GM10266 (cell line): ENCODE measurements around the gene ARHGEF16.

Experiments
- DNase-seq: peaks from one replicate; pipeline ENCODE4 v3.0.0; 2012; ENCODE audit errors: extremely low spot score
- TF ChIP-seq, protein P1 (sequence below): IDR thresholded peaks from 2 replicates; pipeline ENCODE4 v1.5.1; 2012; ENCODE audit warnings: mild to moderate bottlenecking, low read depth; ENCODE audit not compliant: control insufficient read depth, insufficient read depth; ENCODE audit errors: missing control alignments

ARHGEF16 gene

DNA sequence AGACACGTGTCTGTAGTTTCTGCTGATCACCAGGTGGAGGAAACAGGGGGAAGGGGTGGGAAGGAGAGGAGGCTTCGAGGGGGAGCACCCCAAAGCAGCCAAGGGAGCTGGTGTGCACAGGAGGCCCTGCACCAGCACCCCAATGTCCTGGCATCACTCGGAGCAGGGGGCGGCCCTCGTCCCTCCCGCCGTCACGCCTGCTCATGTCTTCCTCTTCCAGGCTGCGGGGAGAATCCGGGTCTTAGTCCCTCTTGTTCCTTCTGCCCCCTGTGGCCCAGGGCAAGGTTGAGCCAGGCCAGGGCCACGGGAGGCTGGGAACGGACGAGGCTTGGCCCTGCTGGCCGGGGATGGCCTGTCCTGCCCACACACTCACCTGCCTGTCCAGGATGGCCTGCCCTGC, 21.4 kb upstream of the ARHGEF16 start:
- no peak for DNase-seq

DNA sequence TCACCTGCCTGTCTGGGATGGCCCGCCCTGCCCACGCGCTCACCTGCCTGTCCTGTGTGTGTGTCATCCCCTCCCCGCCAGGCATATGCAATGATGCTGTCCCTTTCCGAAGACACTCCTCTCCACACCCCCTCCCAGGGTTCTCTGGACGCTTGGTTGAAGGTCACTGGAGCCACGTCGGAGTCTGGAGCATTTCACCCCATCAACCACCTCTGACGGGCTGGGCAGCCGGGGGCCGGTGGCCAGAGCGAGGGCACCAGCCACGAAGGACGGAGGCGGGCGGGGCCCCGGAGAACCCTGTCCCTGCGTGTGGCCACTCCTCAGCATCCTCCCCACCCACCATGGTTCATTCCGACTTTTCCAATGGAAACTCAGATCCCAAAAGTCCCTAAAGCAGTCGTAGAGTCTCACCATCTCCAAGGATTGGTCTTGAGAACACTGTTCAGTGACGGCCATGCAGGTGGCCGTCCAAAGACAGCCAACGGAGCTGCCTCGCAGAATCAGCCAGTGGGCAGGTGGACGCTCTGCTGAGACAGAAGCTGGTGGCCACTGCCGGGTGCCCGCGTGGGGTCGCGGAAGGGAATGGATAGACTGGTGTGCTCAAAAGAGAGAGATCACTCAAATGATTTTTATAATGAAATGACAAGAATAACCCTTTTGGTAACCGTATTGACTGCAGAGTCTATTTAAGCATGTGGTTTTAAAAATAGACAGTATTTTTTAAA, 20.7 kb upstream of the ARHGEF16 start:
- no peak for DNase-seq

More for the DNA sequence above, 21.4 kb upstream of the ARHGEF16 start:
- TF ChIP-seq, protein P1, sequence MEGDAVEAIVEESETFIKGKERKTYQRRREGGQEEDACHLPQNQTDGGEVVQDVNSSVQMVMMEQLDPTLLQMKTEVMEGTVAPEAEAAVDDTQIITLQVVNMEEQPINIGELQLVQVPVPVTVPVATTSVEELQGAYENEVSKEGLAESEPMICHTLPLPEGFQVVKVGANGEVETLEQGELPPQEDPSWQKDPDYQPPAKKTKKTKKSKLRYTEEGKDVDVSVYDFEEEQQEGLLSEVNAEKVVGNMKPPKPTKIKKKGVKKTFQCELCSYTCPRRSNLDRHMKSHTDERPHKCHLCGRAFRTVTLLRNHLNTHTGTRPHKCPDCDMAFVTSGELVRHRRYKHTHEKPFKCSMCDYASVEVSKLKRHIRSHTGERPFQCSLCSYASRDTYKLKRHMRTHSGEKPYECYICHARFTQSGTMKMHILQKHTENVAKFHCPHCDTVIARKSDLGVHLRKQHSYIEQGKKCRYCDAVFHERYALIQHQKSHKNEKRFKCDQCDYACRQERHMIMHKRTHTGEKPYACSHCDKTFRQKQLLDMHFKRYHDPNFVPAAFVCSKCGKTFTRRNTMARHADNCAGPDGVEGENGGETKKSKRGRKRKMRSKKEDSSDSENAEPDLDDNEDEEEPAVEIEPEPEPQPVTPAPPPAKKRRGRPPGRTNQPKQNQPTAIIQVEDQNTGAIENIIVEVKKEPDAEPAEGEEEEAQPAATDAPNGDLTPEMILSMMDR: no peak

DNA sequence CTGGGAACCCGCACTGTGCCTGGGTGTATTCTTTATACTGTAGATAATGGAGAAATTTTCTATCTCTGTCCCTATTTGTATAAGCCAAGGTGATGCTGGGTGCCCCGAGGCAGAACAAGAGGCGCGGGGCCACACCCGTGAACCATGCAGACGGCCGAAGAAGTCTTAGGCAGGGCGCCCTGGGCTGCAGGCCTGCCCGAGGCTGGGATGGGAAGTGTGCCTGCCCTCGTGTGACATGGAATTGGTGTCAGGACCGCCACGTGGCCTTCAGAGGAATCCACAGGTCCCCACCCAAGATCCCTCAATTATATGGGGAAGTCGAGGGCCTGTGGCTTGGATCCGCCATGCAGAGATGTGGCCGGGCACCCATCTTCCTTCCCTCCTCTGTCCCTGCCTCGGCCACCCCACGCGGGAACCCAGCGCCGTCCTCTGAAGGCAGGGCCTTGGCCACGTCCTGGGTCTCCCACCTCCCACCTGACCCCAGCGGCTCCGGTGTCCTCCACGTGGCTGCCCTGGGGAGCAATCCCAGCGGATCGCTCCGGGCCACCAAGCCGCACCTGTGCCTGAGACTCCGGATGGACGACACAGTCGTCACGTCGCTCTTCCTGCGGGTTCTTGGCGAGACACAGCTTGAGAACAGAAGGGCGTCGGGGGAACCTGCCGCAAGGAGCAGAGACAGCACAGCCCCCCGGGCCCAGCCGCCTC, 19.9 kb upstream of the ARHGEF16 start:
- DNase-seq: no peak
- TF ChIP-seq, protein P1: no peak

More for the DNA sequence above, 20.7 kb upstream of the ARHGEF16 start:
- TF ChIP-seq, protein P1: no peak

DNA sequence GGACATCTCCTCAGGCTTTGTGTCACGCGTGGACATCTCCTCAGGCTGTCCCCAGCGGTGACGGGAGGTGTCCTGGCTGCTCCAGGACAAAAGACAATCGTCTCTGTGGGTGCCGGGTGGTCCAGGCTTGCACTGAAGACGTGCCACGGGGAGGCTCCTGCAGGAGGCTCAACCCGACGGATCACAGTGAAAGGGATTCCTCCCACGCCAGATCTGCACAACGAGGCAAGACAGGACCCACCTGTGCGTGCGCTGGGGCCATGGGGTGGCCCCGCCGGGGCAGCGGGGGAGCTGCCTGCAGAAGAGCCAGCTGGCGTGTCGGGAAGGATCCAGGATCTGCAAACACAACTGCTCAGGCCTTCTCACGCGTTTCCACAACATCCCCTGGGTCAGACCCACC, 18.8 kb upstream of the ARHGEF16 start:
- TF ChIP-seq, protein P1: no peak
- no peak for DNase-seq

DNA sequence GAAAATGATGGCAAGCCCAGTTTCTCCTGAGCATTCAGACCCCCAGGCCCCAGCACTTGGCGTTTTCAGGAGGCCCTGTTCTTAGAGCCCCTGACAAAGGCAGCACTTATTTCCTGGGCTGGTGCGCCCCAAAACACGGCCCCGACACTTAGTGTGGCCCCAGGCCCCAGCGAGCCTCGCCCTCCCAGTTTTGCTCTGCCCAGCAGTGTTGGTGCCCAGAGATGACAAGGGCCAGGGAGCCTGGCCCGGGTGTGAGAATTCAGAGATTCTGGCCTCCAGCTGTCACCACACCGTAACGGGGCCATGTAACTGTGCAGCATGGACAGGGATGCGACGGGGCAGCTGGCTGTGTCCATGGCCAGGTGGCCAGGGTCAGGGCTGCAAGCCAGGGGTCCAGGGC, 18.0 kb upstream of the ARHGEF16 start:
- DNase-seq: no peak
- TF ChIP-seq, protein P1: no peak

DNA sequence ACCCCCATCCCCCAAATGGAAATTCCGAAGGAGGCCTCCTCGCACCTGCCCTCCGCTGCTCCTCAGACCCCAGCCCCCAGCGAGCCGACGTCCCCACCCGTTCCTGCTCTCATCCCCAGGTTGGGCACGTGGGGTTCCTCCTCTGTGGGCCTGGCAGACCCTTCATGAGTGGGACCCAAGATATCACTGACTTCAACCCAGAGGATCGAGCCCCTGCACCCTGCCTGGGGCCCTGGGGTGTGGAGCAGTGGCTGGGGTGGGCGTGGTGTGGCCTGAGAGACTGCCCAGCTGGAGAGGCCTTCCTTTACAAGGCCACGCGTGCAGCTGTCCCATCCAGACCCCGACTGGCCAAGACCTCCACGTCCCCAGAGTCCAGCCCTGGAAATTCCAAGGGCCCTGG, 17.6 kb upstream of the ARHGEF16 start:
- no peak for DNase-seq
- TF ChIP-seq, protein P1: no peak

DNA sequence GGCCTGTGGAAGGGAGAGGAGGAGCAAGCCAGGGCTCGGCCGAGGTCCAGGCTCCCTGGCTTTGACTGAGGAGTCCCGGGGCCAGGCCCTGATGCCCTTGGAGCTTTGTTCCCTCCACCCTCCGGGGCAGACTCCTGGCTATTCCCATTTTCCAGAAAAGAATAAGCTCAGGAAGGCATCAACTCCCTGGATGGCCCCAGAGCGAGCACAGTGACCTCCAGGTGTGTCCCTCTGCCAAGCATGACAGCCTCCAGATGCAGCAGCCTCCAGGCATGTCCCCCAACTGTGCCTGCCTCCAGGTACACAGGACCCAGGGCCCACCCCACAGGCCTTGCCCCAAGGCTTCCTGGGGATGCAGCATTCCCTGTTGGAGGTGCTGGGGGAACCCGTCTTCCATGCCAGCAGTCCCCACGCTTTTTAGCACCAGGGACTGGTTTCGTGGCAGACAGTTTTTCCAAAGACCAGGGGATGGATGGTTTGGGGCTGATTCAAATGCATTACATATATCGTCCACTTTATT, 15.7 kb upstream of the ARHGEF16 start:
- TF ChIP-seq, protein P1: no peak
- DNase-seq: no peak
